RWPE1 (cell line): ENCODE data around the gene ODAPH.
"Not testable (repeated sequence)": the region's sequence is repeated elsewhere in the genome, so short reads cannot be mapped to it uniquely, and the experiment has no call there.

Experiments
- CTCF ChIA-PET: fragments of 350-600 bp; sonication (Branson Sonifier 250); formaldehyde crosslinking; extraction: SDS; loops from one replicate; lab custom pipeline; 2021; lab: Yijun Ruan, JAX
- POLR2A ChIA-PET: fragments of 400-600 bp; formaldehyde crosslinking; extraction: SDS; loops from one replicate; lab custom pipeline; 2020; ENCODE audit warnings: antibody characterized with exemption; ENCODE audit not compliant: low non-redundant PET; lab: Yijun Ruan, JAX
- DNase-seq: peaks from one replicate; pipeline ENCODE4 v3.0.0; 2012; ENCODE audit warnings: low spot score
- H3K27ac ChIP-seq: fragments of 450-650 bp; 2 replicates; pipeline ENCODE4 v1.5.1; 2017
- TF ChIP-seq, protein P1 (sequence below): fragments of 450-650 bp; conservative IDR thresholded peaks from 2 replicates; pipeline ENCODE4 v1.5.1; 2017; ENCODE audit warnings: low read depth, mild to moderate bottlenecking

The ODAPH gene, protein sequence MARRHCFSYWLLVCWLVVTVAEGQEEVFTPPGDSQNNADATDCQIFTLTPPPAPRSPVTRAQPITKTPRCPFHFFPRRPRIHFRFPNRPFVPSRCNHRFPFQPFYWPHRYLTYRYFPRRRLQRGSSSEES

GRCh38 chr4:75555294-75556164 lies at the start of gene ODAPH:
Gene ODAPH, plus strand, starts transcription at chr4:75556066. Its CDS starts 17 bp downstream, at chr4:75556083.
- peak; percentile 72 for DNase-seq
- TF ChIP-seq, protein P1, sequence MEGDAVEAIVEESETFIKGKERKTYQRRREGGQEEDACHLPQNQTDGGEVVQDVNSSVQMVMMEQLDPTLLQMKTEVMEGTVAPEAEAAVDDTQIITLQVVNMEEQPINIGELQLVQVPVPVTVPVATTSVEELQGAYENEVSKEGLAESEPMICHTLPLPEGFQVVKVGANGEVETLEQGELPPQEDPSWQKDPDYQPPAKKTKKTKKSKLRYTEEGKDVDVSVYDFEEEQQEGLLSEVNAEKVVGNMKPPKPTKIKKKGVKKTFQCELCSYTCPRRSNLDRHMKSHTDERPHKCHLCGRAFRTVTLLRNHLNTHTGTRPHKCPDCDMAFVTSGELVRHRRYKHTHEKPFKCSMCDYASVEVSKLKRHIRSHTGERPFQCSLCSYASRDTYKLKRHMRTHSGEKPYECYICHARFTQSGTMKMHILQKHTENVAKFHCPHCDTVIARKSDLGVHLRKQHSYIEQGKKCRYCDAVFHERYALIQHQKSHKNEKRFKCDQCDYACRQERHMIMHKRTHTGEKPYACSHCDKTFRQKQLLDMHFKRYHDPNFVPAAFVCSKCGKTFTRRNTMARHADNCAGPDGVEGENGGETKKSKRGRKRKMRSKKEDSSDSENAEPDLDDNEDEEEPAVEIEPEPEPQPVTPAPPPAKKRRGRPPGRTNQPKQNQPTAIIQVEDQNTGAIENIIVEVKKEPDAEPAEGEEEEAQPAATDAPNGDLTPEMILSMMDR, result no peak
- POLR2A ChIA-PET, result no interaction called here
- CTCF ChIA-PET, result interaction anchor here (0.6 to 0.7 kb wide), 4 partner anchors 13 to 292 kb away, joined by 3 to 7 read pairs (median 4); no protein-coding TSS in a partner anchor
- H3K27ac ChIP-seq, result no peak within 1 kb of the TSS

DNA sequence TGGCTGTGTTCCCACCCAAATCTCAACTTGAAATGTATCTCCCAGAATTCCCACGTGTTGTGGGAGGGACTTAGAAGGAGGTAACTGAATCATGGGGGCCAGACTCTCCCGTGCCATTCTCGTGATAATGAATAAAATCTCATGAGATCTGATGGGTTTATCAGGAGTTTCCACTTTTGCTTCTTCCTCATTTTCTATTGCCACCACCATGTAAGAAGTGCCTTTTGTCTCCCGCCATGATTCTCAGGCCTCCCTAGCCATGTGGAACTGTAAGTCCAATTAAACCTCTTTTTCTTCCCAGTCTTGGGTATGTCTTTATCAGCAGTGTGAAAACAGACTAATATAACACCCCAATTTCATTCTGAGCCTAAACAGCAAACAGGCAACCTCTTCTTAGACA lies 46.3 kb upstream of the ODAPH start:
- H3K27ac ChIP-seq, CTCF ChIA-PET, DNase-seq, POLR2A ChIA-PET: not testable (repeated sequence)

- H3K27ac ChIP-seq, result no peak overlapping the region
- DNase-seq, result no peak
- TF ChIP-seq, protein P1, result no peak
- ChIA-PET POLR2A (no interaction called here), CTCF (no interaction called here)
Observed at GRCh38 chr4:75511841-75512240, 44.0 kb upstream of the ODAPH start.

- H3K27ac ChIP-seq, result no peak overlapping the region
- TF ChIP-seq, protein P1, result no peak
- CTCF ChIA-PET, result interaction anchor here (0.9 kb wide), 1 partner anchor 638 kb away, joined by 6 read pairs; no protein-coding TSS in a partner anchor
- POLR2A ChIA-PET, result no interaction called here
- peak; percentile 26 for DNase-seq
Observed at GRCh38 chr4:75512386-75513211, 43.3 kb upstream of the ODAPH start.

- CTCF ChIA-PET, result interaction anchor here (0.6 kb wide), 1 partner anchor 44 kb away, joined by 3 read pairs; no protein-coding TSS in a partner anchor
Observed at GRCh38 chr4:75513526-75514130, 42.2 kb upstream of the ODAPH start.

More at GRCh38 chr4:75513526-75514130, 42.2 kb upstream of the ODAPH start:
- DNase-seq, result no peak
- TF ChIP-seq, protein P1, result no peak
- H3K27ac ChIP-seq, result peak overlapping the region; percentile 96
- POLR2A ChIA-PET, result no interaction called here
